GM21360 (cell line): ENCODE measurements around the gene TEP1.
"Not testable (repeated sequence)": the region's sequence is repeated elsewhere in the genome, so short reads cannot be mapped to it uniquely, and the experiment has no call there.

Experiments used
- ATAC-seq: cut with Tn5 transposase; IDR thresholded peaks from one replicate; pipeline ENCODE4 v1.9.1; 2021; ENCODE audit warnings: mild to moderate bottlenecking, moderate library complexity; ENCODE audit not compliant: unreplicated experiment

TEP1 gene

DNA sequence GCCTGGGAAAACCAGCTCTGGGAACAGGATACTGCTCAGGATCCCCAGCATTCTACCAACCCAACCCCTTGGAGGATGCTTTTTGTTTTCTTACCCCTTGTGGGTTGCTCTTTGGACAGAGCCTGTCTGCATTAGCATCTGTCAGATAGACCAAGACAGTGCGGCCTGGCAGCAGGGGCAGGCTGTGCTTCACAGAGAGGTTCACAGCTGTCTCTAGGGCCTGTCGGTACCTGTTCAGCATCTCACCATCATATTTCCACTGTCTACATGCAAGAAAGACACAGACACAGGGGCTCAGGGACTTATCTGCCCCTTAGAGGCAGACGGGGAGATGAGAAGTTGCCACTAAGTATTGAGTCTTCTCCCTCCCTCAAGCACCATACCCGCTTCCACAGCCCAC is 21.8 kb downstream of the TEP1 start:
- ATAC-seq = no peak

DNA sequence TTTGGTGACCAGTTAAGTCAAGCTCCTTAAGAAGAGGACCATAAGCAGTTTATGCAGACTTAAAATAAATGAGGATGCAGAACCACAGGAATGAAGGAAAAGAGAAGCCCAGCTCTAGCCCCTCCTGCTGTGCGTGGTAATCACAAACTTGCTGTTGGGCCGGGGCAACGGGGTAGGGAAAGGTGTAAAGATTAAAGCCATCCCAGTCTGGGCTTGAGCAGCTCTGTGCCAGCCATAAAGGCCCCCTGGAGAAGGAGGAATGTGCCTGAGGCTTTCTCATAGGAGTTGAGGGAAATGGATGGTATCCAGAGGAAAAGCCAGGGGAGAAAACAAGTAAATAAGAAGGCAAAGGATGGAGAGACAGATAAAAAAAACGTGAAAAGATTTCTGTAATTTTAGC is 25.1 kb downstream of the TEP1 start:
- ATAC-seq = no peak

DNA sequence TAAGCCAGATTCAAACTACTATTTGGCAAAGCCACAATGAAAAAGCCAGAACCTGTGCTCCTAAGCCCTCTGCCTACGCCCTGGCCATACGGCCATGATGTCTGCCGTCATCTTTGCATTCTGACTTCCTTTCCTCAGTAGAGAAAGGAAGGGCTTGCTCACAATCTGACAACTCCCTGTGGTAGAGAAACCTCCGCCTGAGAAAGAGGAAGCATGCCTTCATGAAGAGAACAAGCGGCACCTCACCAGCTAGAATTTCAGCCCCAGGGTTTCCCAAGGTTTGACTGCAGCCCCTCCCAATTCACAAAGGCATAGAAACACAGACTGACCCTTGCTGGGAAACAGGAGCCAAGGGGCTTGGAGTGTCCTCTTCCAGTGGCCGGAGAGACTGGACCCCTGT is 25.7 kb downstream of the TEP1 start:
- no peak for ATAC-seq

DNA sequence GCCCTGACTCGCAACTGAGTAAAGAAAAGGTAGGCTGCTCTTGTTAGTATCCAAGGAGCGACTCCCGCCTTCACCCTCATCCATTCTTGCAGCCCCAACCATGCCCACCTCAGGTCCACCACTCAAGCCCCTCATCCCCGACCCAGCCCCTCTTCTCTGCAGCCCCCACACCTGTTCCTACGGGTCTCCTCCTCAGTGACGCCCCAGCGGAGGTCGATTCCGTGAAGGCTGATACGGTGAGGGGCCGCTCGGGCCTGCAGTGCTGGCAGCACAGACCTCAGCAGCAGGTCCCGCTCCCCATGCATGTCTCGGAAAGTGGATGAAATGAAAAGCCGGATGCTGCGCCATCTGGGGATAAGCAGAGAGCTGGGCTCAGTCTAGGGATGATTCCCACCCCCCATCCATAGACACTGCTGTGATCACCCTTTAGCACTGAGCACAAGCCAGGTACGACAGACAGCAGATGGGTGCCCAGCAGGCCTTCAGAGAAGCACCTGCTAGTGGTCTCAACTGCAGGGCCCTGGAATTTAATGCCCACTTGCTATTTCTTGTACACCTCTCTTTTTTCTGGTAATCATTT is 26.9 kb downstream of the TEP1 start:
- ATAC-seq = no peak

DNA sequence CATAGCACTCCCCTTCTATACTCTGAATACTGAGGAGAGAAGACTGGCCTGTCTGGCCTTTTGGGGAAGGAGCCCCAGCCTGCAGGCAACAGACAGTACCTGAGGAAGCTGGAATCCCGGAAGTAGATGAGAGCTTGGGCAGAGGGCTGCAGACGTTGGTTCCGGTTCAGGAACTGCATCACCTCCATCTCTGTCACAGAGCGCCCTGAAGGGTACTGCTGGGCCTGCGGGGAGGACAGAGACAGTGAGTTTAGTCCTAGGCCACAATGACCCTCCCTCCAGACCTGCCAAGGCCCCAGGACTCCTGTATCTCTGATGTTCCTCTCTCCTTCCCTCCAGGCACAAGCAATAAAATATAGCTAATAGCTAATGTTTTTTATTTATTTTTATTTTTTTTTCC is 28.4 kb downstream of the TEP1 start:
- no peak for ATAC-seq

DNA sequence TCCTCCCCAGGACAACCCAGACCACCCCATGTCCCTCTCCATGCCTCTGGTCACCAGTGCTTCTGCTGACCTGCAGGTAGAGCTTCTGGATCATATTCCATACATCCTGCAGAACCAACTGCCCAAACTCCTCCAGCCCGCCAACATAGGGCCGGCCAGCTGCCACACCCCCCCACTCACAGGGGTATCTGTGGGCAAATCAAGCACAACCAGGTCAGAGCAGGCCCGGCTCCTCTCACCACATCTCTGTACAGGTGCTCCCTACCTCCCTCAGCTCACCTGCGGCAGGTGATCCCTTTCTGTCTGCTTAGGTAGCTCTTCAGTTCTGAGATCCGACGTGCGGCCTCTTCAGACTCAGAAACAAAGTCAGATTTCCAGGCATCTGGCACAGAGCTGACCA is 29.0 kb downstream of the TEP1 start:
- ATAC-seq = no peak

DNA sequence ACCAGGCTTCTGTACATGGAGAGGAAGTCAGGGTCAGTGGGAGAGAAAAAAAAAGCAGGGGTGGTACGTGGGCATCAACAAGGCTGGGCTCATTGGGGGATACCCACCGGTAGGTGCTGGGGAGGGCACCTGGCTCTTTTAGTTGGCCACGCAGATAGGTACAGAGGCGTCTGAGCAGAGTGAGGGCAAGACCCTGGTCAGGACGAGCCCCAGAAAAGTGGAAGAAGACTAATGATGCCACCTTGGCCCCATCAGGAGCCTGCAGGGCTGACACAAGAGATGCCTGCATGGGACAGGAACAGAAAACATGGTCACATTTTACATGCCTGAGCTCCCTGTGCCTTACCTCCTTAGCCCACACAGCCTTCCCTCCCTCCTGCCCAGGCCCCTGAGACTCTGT is 29.7 kb downstream of the TEP1 start:
- no peak for ATAC-seq

DNA sequence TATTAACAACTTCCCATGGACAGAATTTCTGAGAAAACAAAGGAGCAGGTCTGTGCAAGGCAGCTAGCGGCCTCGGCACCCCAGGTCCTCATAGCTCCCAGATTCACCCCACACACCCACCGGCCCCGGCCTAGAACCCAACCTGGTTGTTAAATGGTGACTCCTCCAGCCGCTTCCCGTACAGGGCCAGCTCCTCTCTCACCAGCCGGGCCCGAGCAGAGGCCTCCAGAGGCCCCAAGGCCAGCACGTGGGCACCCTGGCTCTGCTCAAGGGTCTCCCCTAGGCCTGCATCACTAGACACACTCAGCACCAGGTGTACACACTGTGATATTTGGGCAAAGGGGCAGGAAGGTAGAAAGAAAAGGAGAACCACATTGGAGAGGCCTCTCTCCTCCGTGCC is 30.3 kb downstream of the TEP1 start:
- no peak for ATAC-seq

DNA sequence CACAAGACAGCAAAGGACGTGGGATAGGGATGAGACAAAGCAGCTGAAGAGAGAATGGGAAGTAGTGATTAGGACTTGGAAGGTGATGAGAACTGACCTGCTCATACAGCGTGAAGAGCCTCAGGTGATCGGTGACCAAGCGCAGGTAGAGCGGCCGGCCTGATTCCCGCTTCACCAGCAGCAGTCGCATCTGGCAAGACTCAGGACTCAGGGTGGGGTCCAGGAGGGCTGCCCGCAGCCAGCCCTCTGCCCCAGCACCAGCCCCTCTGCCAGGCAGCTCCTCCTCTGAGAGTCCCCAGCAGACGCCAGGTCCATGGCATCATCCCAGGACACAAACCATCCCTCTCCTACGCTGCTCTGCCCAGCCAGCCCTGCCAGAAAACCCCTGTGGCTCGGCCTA is 30.8 kb downstream of the TEP1 start:
- no peak for ATAC-seq

DNA sequence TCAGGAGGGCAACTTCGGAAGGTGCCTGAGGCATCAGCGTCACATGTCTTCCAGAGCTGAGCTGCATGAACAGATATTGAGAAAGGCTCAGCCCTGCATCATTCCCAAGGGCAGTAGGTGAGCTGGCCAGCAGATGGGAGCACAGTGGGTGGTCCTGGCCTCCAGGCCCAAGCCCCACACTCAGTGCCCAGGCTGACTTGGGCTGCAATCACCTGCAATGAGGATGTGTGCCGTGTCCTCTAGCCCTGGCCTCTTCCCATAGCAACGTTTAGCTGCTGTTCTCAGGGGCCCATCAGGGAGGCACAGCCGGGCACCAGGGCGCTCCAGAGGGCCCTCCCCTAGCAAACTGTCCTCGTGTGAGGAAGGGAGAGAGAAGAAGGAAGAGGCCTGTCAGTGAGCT is 32.0 kb downstream of the TEP1 start:
- ATAC-seq = no peak

DNA sequence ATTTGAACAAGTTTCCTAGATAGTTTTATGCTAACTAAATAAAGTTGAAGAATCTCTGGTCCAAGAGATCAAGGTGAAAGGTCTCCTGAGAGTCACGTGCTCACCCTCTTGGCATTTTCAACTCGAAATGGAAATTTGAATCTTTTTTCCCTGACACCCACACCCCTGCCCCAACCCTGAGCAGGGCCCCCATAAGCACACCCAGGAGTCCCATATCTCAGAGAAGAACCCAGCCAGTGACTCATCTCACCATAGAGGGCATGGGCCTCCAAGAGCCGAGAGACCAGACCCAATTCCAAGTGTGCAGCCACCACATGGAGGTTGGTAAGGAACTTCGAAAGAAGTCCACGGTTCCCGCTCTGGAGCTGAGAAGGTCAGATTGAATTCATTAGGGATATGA is 32.6 kb downstream of the TEP1 start:
- no peak for ATAC-seq

DNA sequence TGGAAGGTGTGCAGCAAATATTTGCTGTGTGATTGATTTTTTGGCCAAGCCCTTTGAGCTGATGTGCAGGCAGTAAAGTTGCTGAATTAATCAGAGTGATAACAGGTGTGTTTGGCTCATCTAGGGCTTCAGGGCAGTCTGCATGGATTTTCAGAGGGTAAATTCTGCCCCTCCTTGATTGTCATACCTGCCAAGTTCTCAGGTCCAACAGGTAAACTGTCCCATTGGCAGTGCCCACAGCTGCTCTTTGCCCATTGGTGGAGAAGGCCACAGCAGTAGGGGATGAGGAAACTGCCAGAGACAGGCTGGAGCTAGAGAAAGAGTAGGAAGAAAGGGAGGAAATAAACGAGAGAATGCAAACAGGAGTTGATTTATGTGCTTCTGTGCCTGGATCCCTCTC is 33.6 kb downstream of the TEP1 start:
- ATAC-seq = no peak

DNA sequence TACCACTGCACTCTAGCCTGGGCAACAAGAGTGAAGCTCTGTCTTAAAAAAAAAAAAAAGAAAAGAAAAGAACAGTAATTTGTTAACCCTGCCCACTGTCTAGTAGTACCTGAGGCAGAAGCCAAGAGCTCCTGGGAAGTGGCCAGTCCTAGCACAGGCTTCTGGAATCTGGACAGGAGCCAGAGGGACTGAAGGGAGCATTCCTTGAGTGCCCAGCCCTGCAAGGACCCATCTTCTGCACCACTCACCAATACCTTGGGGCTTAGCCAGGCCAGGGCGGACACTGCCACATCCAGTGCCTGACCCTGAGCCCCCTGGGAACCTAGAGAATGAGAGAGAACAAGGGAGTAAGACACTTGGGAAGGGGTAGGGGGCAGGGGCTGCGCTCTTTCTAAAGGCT is 36.1 kb downstream of the TEP1 start:
- ATAC-seq = no peak

DNA sequence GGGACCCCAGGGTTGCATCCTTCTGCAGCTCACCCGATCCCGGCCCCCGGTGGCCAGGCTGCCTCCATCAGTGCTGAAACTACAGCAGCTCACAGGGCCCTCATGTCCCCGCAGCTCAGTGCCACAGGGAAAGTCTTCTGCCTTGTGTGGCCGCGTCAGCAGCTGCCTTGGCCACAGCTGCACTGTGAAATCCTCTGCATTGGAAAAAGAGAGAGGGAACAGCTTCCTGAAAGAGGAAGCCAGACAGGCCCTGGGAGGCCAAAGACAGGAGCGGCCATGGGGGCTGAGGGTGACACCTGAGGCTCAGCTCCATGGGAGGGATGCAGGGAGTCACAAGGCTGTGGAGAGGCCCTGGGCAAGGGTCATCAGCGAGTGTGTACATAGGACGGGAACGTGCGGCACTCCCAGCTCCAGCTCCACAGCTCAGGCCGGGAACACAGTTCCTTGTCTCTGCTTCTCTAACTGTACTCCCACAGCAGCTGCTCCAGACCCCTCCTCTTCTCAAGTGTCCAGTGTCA is 37.2 kb downstream of the TEP1 start:
- no peak for ATAC-seq

DNA sequence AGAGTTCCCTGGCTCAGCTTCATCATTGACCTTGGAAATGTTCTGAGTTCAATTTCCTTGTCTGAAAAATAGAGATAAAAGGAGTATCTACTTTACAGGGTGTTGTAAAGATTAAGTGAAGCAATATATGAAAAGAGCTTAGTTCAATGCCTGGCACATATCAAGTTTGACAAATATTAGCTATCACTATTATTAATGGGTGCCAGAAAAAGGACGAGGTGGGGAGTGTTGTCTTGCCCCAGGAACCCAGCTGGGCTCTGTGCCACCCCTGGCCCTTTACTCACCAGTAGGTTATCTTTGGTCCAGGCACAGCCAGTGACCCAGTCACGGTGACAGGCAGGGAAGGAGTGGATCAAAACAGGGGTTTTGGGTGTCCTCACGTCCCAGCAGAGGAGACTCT is 37.8 kb downstream of the TEP1 start:
- ATAC-seq = no peak

DNA sequence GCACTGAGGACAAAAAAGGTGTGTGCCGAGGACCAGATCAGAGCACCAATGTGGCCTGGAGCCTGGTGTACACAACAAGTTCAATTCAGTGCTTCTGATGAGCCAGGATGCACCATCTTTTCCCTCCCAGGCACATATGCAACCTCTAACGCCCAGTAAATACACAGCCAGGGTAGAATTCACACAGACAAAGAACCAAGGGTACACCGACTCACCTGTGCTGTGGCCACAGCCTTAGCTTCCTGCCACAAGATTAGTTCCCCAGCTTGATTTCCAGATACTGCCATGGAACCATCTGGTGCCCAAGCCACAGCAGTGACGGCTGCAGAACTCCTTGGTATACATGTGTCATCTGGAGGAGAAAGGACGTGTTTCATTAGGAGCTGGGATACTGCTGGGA is 40.5 kb downstream of the TEP1 start:
- no peak for ATAC-seq

DNA sequence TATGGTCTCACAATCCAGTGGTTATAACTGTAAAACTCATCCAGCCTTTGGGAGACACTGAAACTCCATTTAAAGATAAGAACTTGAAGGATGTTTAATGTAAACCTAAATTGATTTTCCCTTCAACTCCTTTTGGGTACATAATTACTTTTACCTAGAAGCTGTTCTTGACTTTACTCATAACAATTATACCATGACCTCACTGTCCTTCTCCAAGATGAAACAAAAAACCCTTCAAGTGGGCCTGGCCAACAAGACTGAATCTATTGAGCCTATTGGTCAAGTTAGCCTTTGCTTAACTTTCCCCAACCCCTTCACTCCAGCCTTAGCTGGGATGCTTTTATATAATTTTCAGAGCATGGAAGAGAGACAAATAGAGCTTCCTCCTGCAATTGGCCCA is 47.4 kb downstream of the TEP1 start:
- no peak for ATAC-seq

DNA sequence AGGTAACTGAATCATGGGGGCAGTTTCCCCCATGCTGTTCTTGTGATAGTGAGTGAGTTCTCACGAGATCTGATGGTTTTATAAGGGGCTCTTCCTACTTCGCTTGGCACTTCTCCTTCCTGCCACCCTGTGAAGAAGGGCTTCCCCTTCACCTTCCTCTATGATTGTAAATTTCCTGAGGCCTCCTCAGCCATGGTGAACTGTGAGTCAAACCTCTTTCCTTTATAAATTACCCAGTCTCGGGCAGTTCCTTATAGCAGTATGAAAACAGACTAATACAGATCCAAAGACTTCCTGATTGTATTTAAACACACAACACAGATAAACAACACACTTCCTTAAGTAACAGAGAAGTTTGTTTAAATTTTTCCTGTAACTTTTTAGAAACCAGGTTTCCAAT is 54.8 kb downstream of the TEP1 start:
- not testable (repeated sequence) for ATAC-seq

DNA sequence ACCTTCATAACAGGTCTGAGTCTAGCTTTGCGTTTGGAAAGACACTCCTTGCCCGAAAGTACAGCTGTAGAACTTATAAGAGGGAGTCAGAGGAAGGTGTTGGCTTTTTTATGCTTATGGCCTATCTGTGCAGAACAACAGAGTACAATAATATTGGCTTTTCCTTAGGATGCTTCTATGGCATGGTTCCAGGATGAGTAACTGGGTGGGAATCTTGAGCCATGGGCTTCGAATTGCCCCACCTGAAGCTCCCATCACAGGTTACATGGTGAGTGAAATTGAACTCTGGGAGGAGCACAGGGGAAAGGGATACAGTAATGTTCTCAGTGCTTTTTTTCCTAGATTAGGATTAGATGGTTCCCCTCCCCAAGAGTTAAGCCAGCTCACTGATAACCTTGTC is 56.9 kb downstream of the TEP1 start:
- ATAC-seq = no peak

DNA sequence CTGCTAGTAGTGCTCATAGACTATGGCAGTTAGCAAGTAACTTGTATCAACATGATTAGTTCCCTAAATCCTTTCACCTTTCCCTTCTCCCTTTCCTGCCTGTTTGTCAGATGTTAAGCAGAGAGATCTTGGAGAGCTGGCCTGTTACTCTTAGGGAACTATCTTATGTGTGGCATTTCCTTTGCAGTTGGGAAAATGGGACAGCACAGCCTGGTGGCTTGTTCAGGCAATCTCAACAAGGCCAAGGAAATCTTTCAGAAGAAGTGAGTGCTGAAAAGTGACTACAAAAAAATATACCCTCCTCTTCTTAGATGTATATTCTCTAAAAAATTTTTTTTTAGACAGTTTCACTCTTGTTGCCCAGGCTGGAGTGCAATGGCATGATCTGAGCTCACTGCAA is 62.4 kb downstream of the TEP1 start:
- ATAC-seq = no peak

DNA sequence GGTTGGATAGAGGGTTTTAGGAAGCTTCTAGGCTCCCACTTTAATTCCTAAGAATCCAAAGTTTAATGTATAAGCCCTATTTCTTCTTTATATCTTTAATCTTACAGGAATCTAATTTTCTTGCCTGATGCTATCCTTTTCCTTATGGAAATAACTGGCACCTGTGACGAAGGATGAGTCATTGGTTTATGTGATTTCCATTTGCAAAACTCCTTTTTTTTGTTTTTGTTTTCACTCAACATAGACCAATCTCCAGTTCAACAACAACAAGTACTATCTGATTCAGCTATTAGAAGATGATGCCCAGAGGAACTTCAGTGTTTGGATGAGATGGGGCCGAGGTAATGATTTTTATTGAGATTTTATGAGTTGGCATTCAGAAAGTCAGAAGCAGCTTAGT is 63.0 kb downstream of the TEP1 start:
- ATAC-seq = no peak

DNA sequence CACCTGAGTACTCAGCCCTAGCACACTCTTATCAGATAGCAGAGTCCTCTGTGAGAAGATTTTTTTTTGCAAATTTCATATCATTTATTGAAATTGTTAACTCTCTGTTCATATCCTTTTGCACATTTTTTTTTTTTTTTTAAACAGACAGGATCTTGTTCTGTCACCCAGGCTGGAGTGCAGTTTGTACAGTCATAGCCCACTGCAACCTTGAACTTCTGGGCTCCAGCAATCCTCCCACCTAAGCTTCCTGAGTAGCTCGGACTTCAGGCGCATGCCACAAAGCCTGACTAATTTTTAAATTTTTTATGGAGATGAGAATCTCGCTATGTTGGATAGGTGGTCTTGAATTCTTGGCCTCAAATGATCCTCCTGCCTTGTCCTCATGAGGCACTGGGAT is 65.6 kb downstream of the TEP1 start:
- no peak for ATAC-seq

DNA sequence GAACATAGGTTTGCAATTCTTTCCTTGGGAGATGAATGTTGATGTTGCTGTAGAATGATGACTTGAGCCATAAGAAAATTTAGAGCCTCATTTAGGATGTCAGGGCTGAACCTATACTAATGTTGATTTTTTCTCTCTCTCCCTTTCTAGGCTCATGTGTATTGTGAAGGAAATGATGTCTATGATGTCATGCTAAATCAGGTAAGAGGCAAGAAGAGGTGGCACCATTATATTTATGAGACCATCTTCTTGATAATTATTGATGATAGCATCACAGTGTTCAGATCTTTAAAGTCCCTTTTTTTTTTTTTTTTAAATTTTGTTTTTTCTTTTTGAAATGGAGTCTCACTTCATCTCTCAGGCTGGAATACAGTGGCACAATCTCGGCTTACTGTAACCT is 66.6 kb downstream of the TEP1 start:
- ATAC-seq = no peak

DNA sequence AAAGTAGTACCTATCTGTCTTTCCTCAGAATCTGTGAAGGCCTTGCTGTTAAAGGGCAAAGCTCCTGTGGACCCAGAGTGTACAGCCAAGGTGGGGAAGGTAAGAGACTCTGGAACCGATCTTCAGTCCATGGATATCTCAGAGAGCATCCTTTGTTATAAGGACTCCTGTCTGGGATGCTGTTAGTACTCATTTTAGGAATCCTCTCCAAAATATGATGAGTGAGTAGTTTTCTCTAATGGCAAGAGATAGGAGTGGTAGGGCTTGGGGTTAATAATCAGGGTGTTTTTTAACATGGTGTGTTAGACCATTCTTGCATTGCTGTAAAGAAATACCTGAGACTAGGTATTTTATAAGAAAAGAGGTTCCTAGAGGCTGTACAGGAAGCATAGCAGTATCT is 67.9 kb downstream of the TEP1 start:
- ATAC-seq = no peak
